ENCODE data around the gene RGSL1. TPM values are rescaled to one million over a fixed set of nuclear protein-coding genes. Genes with fewer than 3 reads are reported as not detected.

The RGSL1 gene
- total RNA-seq, 1 donor from 2014 or later: not detected

DNA sequence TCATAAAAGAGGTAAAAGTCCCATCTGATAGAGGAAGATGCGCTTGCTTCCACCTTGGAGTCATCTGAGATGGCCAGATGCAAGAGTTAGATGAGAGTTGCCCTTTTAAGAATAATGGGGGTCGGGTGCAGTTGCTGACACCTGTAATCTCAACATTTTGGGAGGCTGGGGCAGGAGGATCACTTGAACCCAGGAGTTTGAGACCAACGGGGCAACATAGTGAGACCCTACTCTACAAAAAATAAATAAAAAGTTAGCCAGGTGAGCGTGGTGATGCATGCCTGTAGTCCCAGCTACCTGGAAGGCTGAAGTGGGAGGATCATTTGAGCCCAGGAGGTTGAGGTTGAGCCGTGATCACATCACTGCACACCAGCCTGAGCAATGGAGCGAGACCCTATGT is 36.0 kb upstream of the RGSL1 start:
- H3K4me3 ChIP-seq (ENCODE audit: low read length in 3 of 3): no peak overlapping the region
- H3K9ac ChIP-seq (ENCODE audit: low read depth in 1 of 3, low read length in 3 of 3): no peak overlapping the region
- no peaks in the 10 kb centered on the region for H3K27me3 ChIP-seq (ENCODE audit: control insufficient read depth in 3 of 3, insufficient read depth in 3 of 3, low read length in 3 of 3)

DNA sequence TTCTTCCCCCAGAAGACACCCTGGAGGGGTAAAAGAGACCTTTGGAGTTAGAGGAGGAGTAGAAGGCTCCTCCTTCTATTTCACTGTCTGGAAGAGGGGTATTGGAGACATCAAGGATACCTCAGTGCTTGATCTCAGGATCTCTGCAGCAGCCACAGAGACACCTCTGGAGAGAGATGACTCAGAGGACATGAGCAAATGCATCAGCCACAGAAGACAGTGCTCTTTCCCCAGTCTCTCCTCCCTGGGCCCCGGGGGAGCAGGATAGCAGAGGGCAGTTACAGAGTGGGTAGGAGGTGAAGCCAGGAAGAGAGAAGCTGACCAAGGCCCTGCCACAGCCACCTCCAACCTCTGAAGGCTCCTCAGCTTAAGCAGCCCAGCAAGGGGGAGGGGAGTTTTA is 34.2 kb upstream of the RGSL1 start:
- no peaks in the 10 kb centered on the region for H3K27me3 ChIP-seq (ENCODE audit: control insufficient read depth in 3 of 3, insufficient read depth in 3 of 3, low read length in 3 of 3)
- no peak overlapping the region for H3K27ac ChIP-seq (ENCODE audit: low read depth, low read length)
- H3K4me1 ChIP-seq (ENCODE audit: control insufficient read depth in 3 of 3, insufficient read depth in 3 of 3, low read length in 3 of 3): peaks cover 0 to 3% (median 2%) of the 10 kb centered on the region in 3 donors
- H3K4me3 ChIP-seq (ENCODE audit: low read length in 3 of 3): no peak overlapping the region
- no peaks in the 10 kb centered on the region for H3K9me3 ChIP-seq (ENCODE audit: control insufficient read depth in 3 of 3, low read length in 3 of 3)
- no peaks in the 10 kb centered on the region for H3K36me3 ChIP-seq (ENCODE audit: control insufficient read depth in 3 of 3, insufficient read depth in 3 of 3, low read length in 3 of 3)
- no peak overlapping the region for H3K9ac ChIP-seq (ENCODE audit: low read depth in 1 of 3, low read length in 3 of 3)

More for the DNA sequence above, 36.0 kb upstream of the RGSL1 start:
- H3K4me1 ChIP-seq (ENCODE audit: control insufficient read depth in 3 of 3, insufficient read depth in 3 of 3, low read length in 3 of 3): peaks cover 2 to 10% (median 9%) of the 10 kb centered on the region in 3 donors
- H3K36me3 ChIP-seq (ENCODE audit: control insufficient read depth in 3 of 3, insufficient read depth in 3 of 3, low read length in 3 of 3): no peaks in the 10 kb centered on the region
- no peak overlapping the region for H3K27ac ChIP-seq (ENCODE audit: low read depth, low read length)
- no peaks in the 10 kb centered on the region for H3K9me3 ChIP-seq (ENCODE audit: control insufficient read depth in 3 of 3, low read length in 3 of 3)

DNA sequence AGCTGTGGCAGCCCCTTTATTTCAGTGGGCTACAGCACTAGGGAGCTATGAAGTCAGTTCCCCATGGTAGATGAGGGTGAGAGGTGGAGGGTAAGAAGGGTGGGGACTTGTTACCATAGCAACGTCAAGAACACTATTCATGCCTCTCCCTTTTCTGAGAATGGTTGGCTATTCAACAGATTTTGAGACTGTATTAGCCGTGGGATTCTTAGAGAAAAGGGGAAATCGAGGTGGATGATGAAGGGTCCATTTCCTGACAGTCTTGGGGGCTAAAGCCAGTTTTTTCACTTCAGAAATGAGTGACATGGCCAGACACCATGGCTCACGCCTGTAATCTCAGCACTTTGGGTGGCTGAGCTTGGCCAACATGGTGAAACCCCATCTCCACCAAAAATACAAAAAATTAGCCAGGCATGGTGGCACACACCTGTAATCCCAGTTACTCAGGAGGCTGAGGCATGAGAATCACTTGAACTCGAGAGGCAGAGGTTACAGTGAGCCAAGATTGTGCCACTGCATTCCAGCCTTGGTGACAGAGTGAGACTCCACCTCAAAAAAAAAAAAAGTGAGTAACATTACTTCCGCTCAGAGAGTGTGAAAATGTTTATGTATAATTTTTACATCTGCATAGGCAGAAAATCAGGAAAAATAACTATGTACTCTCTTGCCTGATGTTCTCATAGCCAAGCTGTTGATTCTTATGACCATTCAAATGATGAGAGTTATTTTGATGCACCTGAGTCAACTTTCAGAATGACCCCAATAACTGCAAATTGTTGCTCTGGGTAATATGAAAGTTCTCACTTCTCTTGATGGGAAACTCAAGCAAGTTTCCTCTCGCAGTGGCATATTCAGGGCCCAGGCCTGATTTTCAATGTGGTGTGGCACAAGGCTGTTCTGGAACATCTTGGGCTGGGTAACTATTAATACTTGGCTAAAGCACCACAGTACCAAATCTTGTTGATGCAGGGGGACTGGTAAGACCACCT is 23.2 kb upstream of the RGSL1 start:
- Histone ChIP-seq H3K4me3 (ENCODE audit: low read length in 3 of 3) (no peak overlapping the region), H3K9ac (ENCODE audit: low read depth in 1 of 3, low read length in 3 of 3) (no peak overlapping the region), H3K27ac (ENCODE audit: low read depth, low read length) (no peak overlapping the region), H3K27me3 (ENCODE audit: control insufficient read depth in 3 of 3, insufficient read depth in 3 of 3, low read length in 3 of 3) (no peaks in the 10 kb centered on the region), H3K36me3 (ENCODE audit: control insufficient read depth in 3 of 3, insufficient read depth in 3 of 3, low read length in 3 of 3) (no peaks in the 10 kb centered on the region), H3K4me1 (ENCODE audit: control insufficient read depth in 3 of 3, insufficient read depth in 3 of 3, low read length in 3 of 3) (no peaks in the 10 kb centered on the region), H3K9me3 (ENCODE audit: control insufficient read depth in 3 of 3, low read length in 3 of 3) (no peaks in the 10 kb centered on the region)

DNA sequence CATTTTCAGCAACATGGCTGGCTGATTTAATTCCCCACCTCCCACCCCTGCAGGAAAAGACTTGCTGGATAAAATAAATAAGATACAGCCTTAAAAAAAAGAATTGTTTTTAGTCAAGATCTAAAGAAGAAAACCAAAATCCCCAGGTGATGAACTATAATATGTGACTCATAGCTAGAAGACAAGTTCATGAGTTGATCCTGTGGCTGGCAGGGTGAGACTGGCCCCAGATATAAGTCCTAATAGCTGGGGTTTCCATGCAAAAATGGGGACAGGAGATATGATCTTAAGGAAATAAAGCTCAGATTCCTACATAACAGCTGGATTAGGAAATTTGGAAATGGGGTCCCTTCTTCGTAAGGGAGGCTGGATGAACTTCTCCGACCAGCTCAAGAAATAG is 21.9 kb upstream of the RGSL1 start:
- Histone ChIP-seq H3K9me3 (ENCODE audit: control insufficient read depth in 3 of 3, low read length in 3 of 3) (no peaks in the 10 kb centered on the region), H3K4me1 (ENCODE audit: control insufficient read depth in 3 of 3, insufficient read depth in 3 of 3, low read length in 3 of 3) (no peaks in the 10 kb centered on the region), H3K27me3 (ENCODE audit: control insufficient read depth in 3 of 3, insufficient read depth in 3 of 3, low read length in 3 of 3) (no peaks in the 10 kb centered on the region), H3K27ac (ENCODE audit: low read depth, low read length) (no peak overlapping the region), H3K9ac (ENCODE audit: low read depth in 1 of 3, low read length in 3 of 3) (no peak overlapping the region), H3K4me3 (ENCODE audit: low read length in 3 of 3) (no peak overlapping the region), H3K36me3 (ENCODE audit: control insufficient read depth in 3 of 3, insufficient read depth in 3 of 3, low read length in 3 of 3) (no peaks in the 10 kb centered on the region)

DNA sequence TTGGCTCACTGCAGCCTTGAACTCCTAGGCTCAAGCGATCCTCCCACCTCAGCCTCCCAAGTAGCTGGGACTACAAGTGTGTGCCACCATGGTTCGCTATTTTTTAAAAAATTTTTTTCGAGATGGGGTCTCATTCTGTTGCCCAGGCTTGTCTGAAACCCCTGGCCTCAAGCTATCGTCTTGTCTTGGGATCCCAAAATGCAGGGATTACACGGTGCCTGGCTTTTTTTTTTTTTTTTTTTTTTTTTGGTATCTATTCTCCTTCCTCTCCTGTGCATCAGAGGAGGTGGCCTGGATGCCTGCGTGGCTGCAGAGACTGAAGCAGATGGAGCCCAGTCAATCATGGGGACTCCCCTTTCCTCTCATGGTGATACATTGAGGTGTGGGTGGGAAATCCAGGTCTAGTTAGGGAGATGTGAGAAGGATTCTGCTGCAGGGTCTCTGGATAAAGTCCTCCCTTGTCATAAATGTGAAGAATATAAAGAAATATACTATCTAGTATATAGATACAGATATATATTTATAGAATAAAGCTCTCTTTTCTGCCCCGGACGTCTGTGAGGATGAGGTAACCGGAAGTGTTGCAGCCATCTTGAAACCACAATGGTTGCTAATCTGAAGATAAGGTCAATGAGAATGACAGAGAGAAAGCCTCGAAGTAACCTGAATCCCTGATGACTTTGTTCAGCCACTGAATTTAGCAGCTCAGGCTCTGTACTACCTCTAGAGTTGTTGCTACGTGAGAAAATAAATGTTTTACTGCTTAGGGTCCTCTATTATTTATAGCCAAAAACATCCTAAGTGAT is 19.5 kb upstream of the RGSL1 start:
- Histone ChIP-seq H3K4me1 (ENCODE audit: control insufficient read depth in 3 of 3, insufficient read depth in 3 of 3, low read length in 3 of 3) (no peaks in the 10 kb centered on the region), H3K4me3 (ENCODE audit: low read length in 3 of 3) (no peak overlapping the region), H3K27me3 (ENCODE audit: control insufficient read depth in 3 of 3, insufficient read depth in 3 of 3, low read length in 3 of 3) (no peaks in the 10 kb centered on the region), H3K36me3 (ENCODE audit: control insufficient read depth in 3 of 3, insufficient read depth in 3 of 3, low read length in 3 of 3) (no peaks in the 10 kb centered on the region), H3K9ac (ENCODE audit: low read depth in 1 of 3, low read length in 3 of 3) (no peak overlapping the region), H3K27ac (ENCODE audit: low read depth, low read length) (no peak overlapping the region), H3K9me3 (ENCODE audit: control insufficient read depth in 3 of 3, low read length in 3 of 3) (no peaks in the 10 kb centered on the region)

DNA sequence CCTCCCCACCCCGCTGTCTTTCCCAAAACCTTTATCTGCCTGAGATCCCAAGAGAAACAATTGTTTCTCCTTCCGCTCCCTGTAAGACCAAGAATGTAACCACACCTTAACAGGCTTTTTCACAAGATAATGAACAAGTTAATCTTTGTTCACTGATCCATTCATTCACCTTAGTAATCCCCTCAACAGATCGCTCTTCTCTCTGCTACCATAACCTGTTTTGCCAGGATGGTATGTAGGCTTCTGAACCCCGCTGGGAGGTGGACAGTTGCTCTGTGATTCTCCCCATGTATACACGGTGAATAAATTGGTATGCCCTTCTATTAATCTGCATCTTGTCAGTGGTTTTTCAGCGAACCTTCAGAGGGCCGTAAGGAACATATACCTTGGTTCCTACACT is 18.7 kb upstream of the RGSL1 start:
- Histone ChIP-seq H3K9ac (ENCODE audit: low read depth in 1 of 3, low read length in 3 of 3) (no peak overlapping the region), H3K27ac (ENCODE audit: low read depth, low read length) (no peak overlapping the region), H3K36me3 (ENCODE audit: control insufficient read depth in 3 of 3, insufficient read depth in 3 of 3, low read length in 3 of 3) (no peaks in the 10 kb centered on the region), H3K4me3 (ENCODE audit: low read length in 3 of 3) (no peak overlapping the region), H3K9me3 (ENCODE audit: control insufficient read depth in 3 of 3, low read length in 3 of 3) (no peaks in the 10 kb centered on the region), H3K27me3 (ENCODE audit: control insufficient read depth in 3 of 3, insufficient read depth in 3 of 3, low read length in 3 of 3) (no peaks in the 10 kb centered on the region), H3K4me1 (ENCODE audit: control insufficient read depth in 3 of 3, insufficient read depth in 3 of 3, low read length in 3 of 3) (no peaks in the 10 kb centered on the region)

DNA sequence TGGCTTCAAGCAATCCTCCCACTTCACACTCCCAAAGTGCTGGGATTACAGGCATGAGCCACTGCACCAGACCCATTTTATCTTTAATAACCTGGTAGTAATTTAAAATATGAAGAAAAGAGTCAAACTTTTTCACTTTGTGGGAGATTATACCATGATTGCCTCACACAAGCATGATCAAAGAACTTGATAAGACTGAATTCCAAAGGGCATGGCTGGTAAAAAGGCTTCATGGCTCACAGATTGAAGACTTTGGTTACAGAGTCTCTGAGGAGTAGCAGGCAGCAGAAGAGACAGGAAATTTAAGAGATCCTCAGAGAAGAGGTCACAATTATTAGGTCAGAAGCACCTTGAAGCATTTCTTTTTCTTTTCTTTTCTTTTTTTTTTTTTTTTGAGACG is 16.4 kb upstream of the RGSL1 start:
- no peaks in the 10 kb centered on the region for H3K27me3 ChIP-seq (ENCODE audit: control insufficient read depth in 3 of 3, insufficient read depth in 3 of 3, low read length in 3 of 3)
- no peak overlapping the region for H3K27ac ChIP-seq (ENCODE audit: low read depth, low read length)
- no peaks in the 10 kb centered on the region for H3K4me1 ChIP-seq (ENCODE audit: control insufficient read depth in 3 of 3, insufficient read depth in 3 of 3, low read length in 3 of 3)
- H3K9me3 ChIP-seq (ENCODE audit: control insufficient read depth in 3 of 3, low read length in 3 of 3): no peaks in the 10 kb centered on the region
- H3K4me3 ChIP-seq (ENCODE audit: low read length in 3 of 3): no peak overlapping the region
- no peak overlapping the region for H3K9ac ChIP-seq (ENCODE audit: low read depth in 1 of 3, low read length in 3 of 3)
- H3K36me3 ChIP-seq (ENCODE audit: control insufficient read depth in 3 of 3, insufficient read depth in 3 of 3, low read length in 3 of 3): no peaks in the 10 kb centered on the region

DNA sequence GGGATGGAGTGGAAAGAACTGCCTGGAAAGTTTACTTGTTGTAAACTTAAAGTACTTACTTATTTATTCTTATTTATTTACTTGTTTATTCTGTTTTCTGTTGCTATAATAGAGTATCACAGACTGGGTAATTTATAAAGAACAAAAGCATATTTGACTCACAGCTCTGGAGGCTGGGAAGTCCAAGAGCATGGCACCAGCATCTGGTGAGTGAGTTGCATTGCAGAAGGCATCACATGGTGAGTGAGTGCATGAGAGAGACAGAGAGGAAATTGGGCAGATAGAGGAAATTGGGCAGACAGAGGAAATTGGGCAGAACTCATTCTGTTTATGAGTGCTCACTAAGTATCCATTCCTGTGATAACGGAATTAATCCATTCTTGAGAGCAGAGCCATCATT is 11.6 kb upstream of the RGSL1 start:
- Histone ChIP-seq H3K4me3 (ENCODE audit: low read length in 3 of 3) (no peak overlapping the region), H3K4me1 (ENCODE audit: control insufficient read depth in 3 of 3, insufficient read depth in 3 of 3, low read length in 3 of 3) (no peaks in the 10 kb centered on the region), H3K9ac (ENCODE audit: low read depth in 1 of 3, low read length in 3 of 3) (no peak overlapping the region), H3K9me3 (ENCODE audit: control insufficient read depth in 3 of 3, low read length in 3 of 3) (no peaks in the 10 kb centered on the region), H3K27me3 (ENCODE audit: control insufficient read depth in 3 of 3, insufficient read depth in 3 of 3, low read length in 3 of 3) (no peaks in the 10 kb centered on the region), H3K36me3 (ENCODE audit: control insufficient read depth in 3 of 3, insufficient read depth in 3 of 3, low read length in 3 of 3) (no peaks in the 10 kb centered on the region), H3K27ac (ENCODE audit: low read depth, low read length) (no peak overlapping the region)

DNA sequence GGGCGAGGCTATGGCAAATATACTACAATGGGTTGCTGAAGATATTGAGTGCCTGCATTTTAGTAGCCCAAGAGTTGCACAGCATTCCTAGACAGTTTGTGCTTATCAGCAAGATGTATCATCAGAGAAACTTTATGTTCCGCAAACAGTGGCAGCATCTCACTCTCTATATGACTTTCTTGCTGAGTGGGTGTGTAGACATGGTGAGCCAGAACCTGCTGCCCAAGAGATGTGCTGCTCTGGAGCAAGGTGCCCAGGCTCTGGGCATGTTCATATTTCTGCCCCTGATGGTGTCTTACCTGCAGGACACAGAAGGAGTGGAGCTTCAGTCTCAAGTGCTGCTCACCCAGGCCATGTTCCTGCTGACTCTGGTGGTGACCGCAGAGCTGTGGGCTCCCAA is 8.2 kb upstream of the RGSL1 start:
- H3K4me1 ChIP-seq (ENCODE audit: control insufficient read depth in 3 of 3, insufficient read depth in 3 of 3, low read length in 3 of 3): peaks cover 0 to 2% (median 0%) of the 10 kb centered on the region in 3 donors

DNA sequence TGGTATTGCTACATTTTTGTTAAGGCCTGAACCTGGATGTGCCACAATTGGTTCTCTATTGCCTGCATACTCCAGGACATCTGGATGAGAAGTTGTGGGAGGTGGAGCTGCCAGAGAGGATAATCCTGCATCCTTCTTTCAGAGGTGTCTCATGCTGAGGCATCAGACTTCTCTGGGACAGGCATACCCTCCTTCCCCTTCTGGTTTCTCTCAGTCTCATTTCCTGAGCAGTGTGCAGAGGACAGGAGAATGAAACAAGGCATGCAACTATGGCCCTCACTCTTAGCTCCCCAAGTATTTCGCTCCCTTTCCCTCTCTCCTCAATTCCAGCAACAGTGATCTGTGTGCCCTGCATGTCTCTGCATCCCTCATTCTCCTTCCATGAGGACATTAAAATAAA is 7.6 kb upstream of the RGSL1 start:
- no peaks in the 10 kb centered on the region for H3K9me3 ChIP-seq (ENCODE audit: control insufficient read depth in 3 of 3, low read length in 3 of 3)

More for the DNA sequence above, 8.2 kb upstream of the RGSL1 start:
- Histone ChIP-seq H3K36me3 (ENCODE audit: control insufficient read depth in 3 of 3, insufficient read depth in 3 of 3, low read length in 3 of 3) (no peaks in the 10 kb centered on the region), H3K27ac (ENCODE audit: low read depth, low read length) (no peak overlapping the region), H3K9ac (ENCODE audit: low read depth in 1 of 3, low read length in 3 of 3) (no peak overlapping the region), H3K9me3 (ENCODE audit: control insufficient read depth in 3 of 3, low read length in 3 of 3) (no peaks in the 10 kb centered on the region), H3K27me3 (ENCODE audit: control insufficient read depth in 3 of 3, insufficient read depth in 3 of 3, low read length in 3 of 3) (no peaks in the 10 kb centered on the region), H3K4me3 (ENCODE audit: low read length in 3 of 3) (no peak overlapping the region)

More for the DNA sequence above, 7.6 kb upstream of the RGSL1 start:
- Histone ChIP-seq H3K27ac (ENCODE audit: low read depth, low read length) (no peak overlapping the region), H3K4me3 (ENCODE audit: low read length in 3 of 3) (no peak overlapping the region), H3K27me3 (ENCODE audit: control insufficient read depth in 3 of 3, insufficient read depth in 3 of 3, low read length in 3 of 3) (no peaks in the 10 kb centered on the region), H3K36me3 (ENCODE audit: control insufficient read depth in 3 of 3, insufficient read depth in 3 of 3, low read length in 3 of 3) (no peaks in the 10 kb centered on the region), H3K4me1 (ENCODE audit: control insufficient read depth in 3 of 3, insufficient read depth in 3 of 3, low read length in 3 of 3) (peaks cover 0 to 2% (median 0%) of the 10 kb centered on the region in 3 donors), H3K9ac (ENCODE audit: low read depth in 1 of 3, low read length in 3 of 3) (no peak overlapping the region)

Measured in skeletal muscle tissue (tissue), 4 donors.